Measurements from ENCODE around the gene SLC9A1. TPM values are rescaled to one million over a fixed set of nuclear protein-coding genes. Genes with fewer than 3 reads are reported as not detected.

The SLC9A1 gene
- total RNA-seq, 6 experiments from 2014 or later: 1.7 to 4.3 (median 3.0) TPM

DNA sequence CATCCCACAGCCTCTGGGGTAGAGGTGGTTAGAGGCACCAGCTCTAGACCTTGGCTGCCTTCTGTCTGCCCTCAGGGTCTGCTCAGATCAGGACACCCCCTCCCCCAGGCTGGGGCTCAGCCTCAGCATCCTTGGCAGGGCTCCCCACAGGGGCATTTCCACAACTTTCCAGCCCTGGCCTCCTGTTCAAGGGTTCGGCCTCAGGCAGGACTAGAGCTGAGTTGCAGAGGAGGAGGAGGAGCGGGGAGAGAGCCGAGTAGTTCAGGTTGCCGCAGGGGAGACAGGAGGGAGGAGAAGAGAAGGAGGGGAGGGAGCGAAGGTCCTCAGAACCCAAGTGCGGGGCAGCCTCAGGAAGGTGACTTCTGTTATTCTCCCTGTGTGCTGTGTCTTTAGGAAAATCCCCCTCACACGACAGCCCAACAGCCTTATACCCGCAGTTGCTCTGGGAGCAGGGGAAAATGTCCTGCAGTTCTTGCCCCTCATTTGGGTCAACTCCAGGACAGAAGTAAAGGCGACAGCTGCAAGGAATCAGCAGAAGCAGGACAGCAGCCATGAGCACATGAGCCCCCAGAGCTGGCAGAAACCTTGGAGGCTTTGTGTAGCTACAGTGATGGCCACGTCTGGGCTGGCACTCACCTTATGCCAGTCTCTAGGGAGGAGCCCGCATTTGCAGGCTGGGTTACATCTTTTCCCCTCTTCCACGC lies 95.8 kb downstream of the SLC9A1 start:
- no peak for DNase-seq
- Histone ChIP-seq H3K4me3 (no peak overlapping the region), H3K9me3 (no peaks in the 10 kb centered on the region), H3K4me1 (no peaks in the 10 kb centered on the region), H3K27me3 (no peaks in the 10 kb centered on the region), H3K27ac (no peak overlapping the region), H3K36me3 (no peaks in the 10 kb centered on the region)
- ATAC-seq: peak in 1 of 4 donors; percentile 24
- TF ChIP-seq CTCF (IDR thresholded peaks at IDR 0.05) (no peak), POLR2A (IDR thresholded peaks at IDR 0.05) (no peak)
- intact Hi-C loops (cut with DNase I): no loop called here
- 54% methylated on average over 4 of the region's 12 CpGs for WGBS (ENCODE audit: insufficient coverage, low coverage, low lambda C conversion rate, missing lambda C conversion rate)

GRCh38 chr1:27057801-27058625 lies 96.9 kb downstream of the SLC9A1 start:
- no peaks in the 10 kb centered on the region for H3K4me1 ChIP-seq
- H3K36me3 ChIP-seq: no peaks in the 10 kb centered on the region
- ATAC-seq (no peak), DNase-seq (no peak)
- no peaks in the 10 kb centered on the region for H3K9me3 ChIP-seq
- 40% methylated on average over 8 of the region's 13 CpGs for WGBS (ENCODE audit: insufficient coverage, low coverage, low lambda C conversion rate, missing lambda C conversion rate)
- intact Hi-C loops (cut with DNase I): no loop called here
- no peaks in the 10 kb centered on the region for H3K27me3 ChIP-seq
- no peak overlapping the region for H3K27ac ChIP-seq
- no peak for TF ChIP-seq CTCF (IDR thresholded peaks at IDR 0.05)
- TF ChIP-seq POLR2A (IDR thresholded peaks at IDR 0.05): no peak
- no peak overlapping the region for H3K4me3 ChIP-seq

DNA sequence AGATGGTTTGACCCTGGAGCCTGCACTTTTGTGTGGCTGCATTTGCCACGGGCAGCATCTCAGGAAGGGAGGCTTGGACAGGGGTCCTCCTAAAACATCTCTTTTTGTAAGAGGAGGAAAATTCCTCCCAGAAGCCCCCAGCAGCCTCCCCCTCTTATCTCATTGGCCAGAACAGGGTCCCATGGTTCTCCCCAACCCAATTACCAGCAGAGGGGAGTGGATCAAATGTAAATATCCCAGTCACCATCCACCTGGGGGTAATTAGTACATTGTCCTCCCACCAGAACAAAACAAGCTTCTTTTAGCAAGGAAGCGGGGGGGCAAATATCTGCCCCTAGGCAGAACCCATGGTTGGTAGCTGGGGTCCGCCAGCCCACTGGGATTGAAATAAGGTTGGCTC lies 97.5 kb downstream of the SLC9A1 start:
- intact Hi-C loops (cut with DNase I): no loop called here
- no peaks in the 10 kb centered on the region for H3K27me3 ChIP-seq
- ATAC-seq: no peak
- no peaks in the 10 kb centered on the region for H3K9me3 ChIP-seq
- no peak overlapping the region for H3K4me3 ChIP-seq
- no peaks in the 10 kb centered on the region for H3K36me3 ChIP-seq
- no peak for TF ChIP-seq CTCF (IDR thresholded peaks at IDR 0.05)
- no peak for TF ChIP-seq POLR2A (IDR thresholded peaks at IDR 0.05)
- WGBS (ENCODE audit: insufficient coverage, low coverage, low lambda C conversion rate, missing lambda C conversion rate): 6% methylated on average over 2 of the region's 3 CpGs
- no peak overlapping the region for H3K27ac ChIP-seq
- DNase-seq: no peak
- H3K4me1 ChIP-seq: no peaks in the 10 kb centered on the region

GRCh38 chr1:27053977-27054753 lies 100.8 kb downstream of the SLC9A1 start:
- 73% methylated on average over 3 of the region's 6 CpGs for WGBS (ENCODE audit: insufficient coverage, low coverage, low lambda C conversion rate, missing lambda C conversion rate)
- Histone ChIP-seq H3K9me3 (no peaks in the 10 kb centered on the region), H3K27me3 (no peaks in the 10 kb centered on the region), H3K4me1 (no peaks in the 10 kb centered on the region), H3K4me3 (no peak overlapping the region), H3K27ac (no peak overlapping the region), H3K36me3 (no peaks in the 10 kb centered on the region)
- ATAC-seq (no peak), DNase-seq (no peak)
- no peak for TF ChIP-seq POLR2A (IDR thresholded peaks at IDR 0.05)
- TF ChIP-seq CTCF (IDR thresholded peaks at IDR 0.05): no peak
- intact Hi-C loops (cut with DNase I): no loop called here

Data from right lobe of liver (tissue), 6 donors.